ENCODE data around the gene BAIAP3. TPM values are rescaled to one million over a fixed set of nuclear protein-coding genes. Genes with fewer than 3 reads are reported as not detected.
A peak's percentile ranks its signal among the peaks of the same experiment; 100 is the strongest.

The BAIAP3 gene
- total RNA-seq, 1 donor from 2014 or later: 6.9 TPM

GRCh38 chr16:1305823-1306222 is 27.6 kb upstream of the BAIAP3 start:
- Mint-ChIP-seq H3K27me3 (peaks cover 4% of the 10 kb centered on the region), H3K4me1 (ENCODE audit: unreplicated experiment) (no peaks in the 10 kb centered on the region), H3K4me3 (no peak overlapping the region), H3K9me3 (no peaks in the 10 kb centered on the region), H3K36me3 (peaks cover 4% of the 10 kb centered on the region), H3K27ac (peak overlapping the region; percentile 56)
- no peak for TF ChIP-seq CTCF (conservative IDR thresholded peaks at IDR 0.05)
- no peak for DNase-seq (ENCODE audit: extremely low spot score, unreplicated experiment)

GRCh38 chr16:1306334-1306733 is 27.1 kb upstream of the BAIAP3 start:
- TF ChIP-seq CTCF (conservative IDR thresholded peaks at IDR 0.05): no peak
- Mint-ChIP-seq H3K9me3 (no peaks in the 10 kb centered on the region), H3K27ac (peak overlapping the region; percentile 87), H3K27me3 (peaks cover 4% of the 10 kb centered on the region), H3K4me3 (peak overlapping the region; percentile 72), H3K36me3 (peaks cover 4% of the 10 kb centered on the region), H3K4me1 (ENCODE audit: unreplicated experiment) (no peaks in the 10 kb centered on the region)
- no peak for DNase-seq (ENCODE audit: extremely low spot score, unreplicated experiment)

- Mint-ChIP-seq H3K4me3 (peak overlapping the region; percentile 90), H3K4me1 (ENCODE audit: unreplicated experiment) (no peaks in the 10 kb centered on the region), H3K27me3 (no peaks in the 10 kb centered on the region), H3K9me3 (no peaks in the 10 kb centered on the region), H3K27ac (peak overlapping the region; percentile 99), H3K36me3 (peaks cover 4% of the 10 kb centered on the region)
- no peak for DNase-seq (ENCODE audit: extremely low spot score, unreplicated experiment)
- TF ChIP-seq CTCF (conservative IDR thresholded peaks at IDR 0.05): no peak
Measured at GRCh38 chr16:1308036-1308976, 25.1 kb upstream of the BAIAP3 start.

- Mint-ChIP-seq H3K4me1 (ENCODE audit: unreplicated experiment) (no peaks in the 10 kb centered on the region), H3K4me3 (peak within 1 kb of the TSS; percentile 99), H3K36me3 (peaks cover 4% of the 10 kb centered on the region), H3K27ac (peak within 1 kb of the TSS; percentile 99), H3K27me3 (no peaks in the 10 kb centered on the region), H3K9me3 (no peaks in the 10 kb centered on the region)
- TF ChIP-seq CTCF (conservative IDR thresholded peaks at IDR 0.05): no peak
- DNase-seq (ENCODE audit: extremely low spot score, unreplicated experiment): peak; percentile 98
Measured at GRCh38 chr16:1308977-1309885, 24.2 kb upstream of the BAIAP3 start, which contains the start of gene UBE2I. Gene UBE2I, plus strand, starts transcription at chr16:1309636. Its CDS starts 4,395 bp downstream, at chr16:1314031.
